Transverse colon (tissue), 4 donors: ENCODE data around the gene VWA3B. TPM values are rescaled to one million over a fixed set of nuclear protein-coding genes. Genes with fewer than 3 reads are reported as not detected.

Experiments used
- DNase-seq: peaks from one replicate; pipeline ENCODE4 v3.0.0-alpha.2; 2019
- H3K27ac ChIP-seq, 4 donors: fragments of 200-600 bp; sonication (generic); 2 replicates each; pipeline ENCODE4 v1.5.1; 2016 to 2018; ENCODE audit warnings: inconsistent platforms in 4 of 4
- H3K27me3 ChIP-seq: fragments of 200-600 bp; sonication (generic); 2 replicates; pipeline ENCODE4 v1.5.1; 2017; ENCODE audit warnings: inconsistent platforms
- H3K36me3 ChIP-seq, 4 donors: fragments of 200-600 bp; sonication (generic); 2 replicates each; pipeline ENCODE4 v1.5.1; 2017 to 2019; ENCODE audit warnings: inconsistent platforms in 4 of 4
- H3K4me1 ChIP-seq, 4 donors: fragments of 200-600 bp; sonication (generic); 2 replicates each; pipeline ENCODE4 v1.5.1; 2017 to 2020; ENCODE audit warnings: inconsistent platforms in 4 of 4
- H3K4me3 ChIP-seq, 4 donors: fragments of 200-600 bp; sonication (generic); 1 replicate in 1 of 4; 2 replicates in 3 of 4; pipeline versions ENCODE4 v1.5.1 to v1.6.1; 2017 to 2019; ENCODE audit warnings: inconsistent platforms in 4 of 4
- H3K9me3 ChIP-seq, 2 donors: fragments of 200-600 bp; sonication (generic); 2 replicates each; pipeline ENCODE4 v1.5.1; 2017 to 2019; ENCODE audit warnings: inconsistent platforms in 2 of 2
- EP300 ChIP-seq: sonication (generic); formaldehyde crosslinking; IDR thresholded peaks from one replicate; pipeline ENCODE4 v1.6.1; 2017; ENCODE audit warnings: antibody characterized with exemption, low read depth
- POLR2A ChIP-seq: fragments of 450-650 bp; IDR thresholded peaks from one replicate; pipeline ENCODE4 v1.6.1; 2016; ENCODE audit warnings: antibody characterized with exemption, mild to moderate bottlenecking, moderate library complexity
- POLR2AphosphoS5 ChIP-seq, 3 donors: sonication (generic); formaldehyde crosslinking; IDR thresholded peaks; one replicate each; pipeline ENCODE4 v1.6.1; 2016; ENCODE audit warnings: antibody characterized with exemption in 3 of 3
- WGBS, 2 donors: methylation state at CpG; one replicate each; pipeline ENCODE4 v1.1.5; 2018; ENCODE audit warnings: low coverage in 1 of 2; 5-methylcytosine and 5-hydroxymethylcytosine counted together
- in situ Hi-C, 4 donors: fragments of 200-750 bp; cut with MboI; loops; one replicate each; pipeline versions ENCODE4 v1.15.0 to v1.15.1; 2017; ENCODE audit warnings: low sequenced_read_pairs in 3 of 4, low pct_ligation_motif_present in 1 of 4, low pct_unique_long_range_greater_than_20kb in 1 of 4
- intact Hi-C: fragments of 100-400 bp; cut with DNase I; formaldehyde crosslinking; loops from one replicate; pipeline ENCODE4 v1.15.1; 2023; ENCODE audit warnings: low total_unique reads
- total RNA-seq, 4 donors: library from RNA; depleted of rRNA; stranded (reverse); fragments of >200 nt; gene quantifications; one replicate each; pipeline ENCODE4 v1.1.0, GENCODE V29; 2016
- TF ChIP-seq, protein P1 (sequence below), 5 experiments: fragments of 200-600 bp in 3 of 5; fragments of 450-650 bp in 2 of 5; sonication (generic) in 3 of 5; IDR thresholded peaks; 1 replicate in 2 of 5; 2 replicates in 3 of 5; pipeline ENCODE4 v1.5.1; 2016 to 2017; ENCODE audit warnings: antibody characterized with exemption in 5 of 5, inconsistent platforms in 3 of 5, mild to moderate bottlenecking in 2 of 5, moderate library complexity in 1 of 5

VWA3B gene
- total RNA-seq, 4 donors from 2014 or later, result 0.41 to 0.48 TPM; not detected in 2

DNA sequence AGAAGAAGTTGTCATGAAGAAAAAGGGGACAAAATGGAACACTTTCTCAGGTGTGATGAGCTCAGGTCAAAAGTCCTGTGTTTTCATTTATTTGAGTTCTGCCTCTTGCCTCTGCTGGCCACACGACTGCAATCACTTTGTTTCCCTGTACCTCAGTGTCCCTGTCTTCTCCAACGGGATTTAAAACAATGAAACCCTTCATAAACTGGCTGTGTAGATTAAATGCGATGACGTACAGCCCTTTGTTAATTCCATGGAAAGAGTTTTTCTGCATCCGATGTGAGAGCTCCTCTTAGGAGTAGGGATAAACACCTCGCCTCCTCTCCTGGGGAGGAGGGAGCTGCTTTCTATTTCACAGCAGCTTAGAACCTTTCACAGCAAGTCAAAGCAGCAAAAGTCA, 207.7 kb downstream of the VWA3B start:
- Histone ChIP-seq H3K9me3 (no peaks in the 10 kb centered on the region), H3K4me3 (no peak overlapping the region), H3K4me1 (peaks cover 0 to 20% (median 18%) of the 10 kb centered on the region in 4 donors), H3K27me3 (no peaks in the 10 kb centered on the region), H3K36me3 (no peaks in the 10 kb centered on the region), H3K27ac (no peak overlapping the region)
- DNase-seq, result no peak
- WGBS, 2 donors, result 68 to 72% methylated on average over 6 of the region's 6 CpGs
- in situ Hi-C loops, result no loop called here
- intact Hi-C loops, result no loop called here
- TF ChIP-seq EP300 (no peak), POLR2AphosphoS5 (IDR thresholded peaks at IDR 0.05) (no peak), POLR2A (no peak)
- TF ChIP-seq, protein P1, sequence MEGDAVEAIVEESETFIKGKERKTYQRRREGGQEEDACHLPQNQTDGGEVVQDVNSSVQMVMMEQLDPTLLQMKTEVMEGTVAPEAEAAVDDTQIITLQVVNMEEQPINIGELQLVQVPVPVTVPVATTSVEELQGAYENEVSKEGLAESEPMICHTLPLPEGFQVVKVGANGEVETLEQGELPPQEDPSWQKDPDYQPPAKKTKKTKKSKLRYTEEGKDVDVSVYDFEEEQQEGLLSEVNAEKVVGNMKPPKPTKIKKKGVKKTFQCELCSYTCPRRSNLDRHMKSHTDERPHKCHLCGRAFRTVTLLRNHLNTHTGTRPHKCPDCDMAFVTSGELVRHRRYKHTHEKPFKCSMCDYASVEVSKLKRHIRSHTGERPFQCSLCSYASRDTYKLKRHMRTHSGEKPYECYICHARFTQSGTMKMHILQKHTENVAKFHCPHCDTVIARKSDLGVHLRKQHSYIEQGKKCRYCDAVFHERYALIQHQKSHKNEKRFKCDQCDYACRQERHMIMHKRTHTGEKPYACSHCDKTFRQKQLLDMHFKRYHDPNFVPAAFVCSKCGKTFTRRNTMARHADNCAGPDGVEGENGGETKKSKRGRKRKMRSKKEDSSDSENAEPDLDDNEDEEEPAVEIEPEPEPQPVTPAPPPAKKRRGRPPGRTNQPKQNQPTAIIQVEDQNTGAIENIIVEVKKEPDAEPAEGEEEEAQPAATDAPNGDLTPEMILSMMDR (IDR thresholded peaks at IDR 0.05), result no peak

DNA sequence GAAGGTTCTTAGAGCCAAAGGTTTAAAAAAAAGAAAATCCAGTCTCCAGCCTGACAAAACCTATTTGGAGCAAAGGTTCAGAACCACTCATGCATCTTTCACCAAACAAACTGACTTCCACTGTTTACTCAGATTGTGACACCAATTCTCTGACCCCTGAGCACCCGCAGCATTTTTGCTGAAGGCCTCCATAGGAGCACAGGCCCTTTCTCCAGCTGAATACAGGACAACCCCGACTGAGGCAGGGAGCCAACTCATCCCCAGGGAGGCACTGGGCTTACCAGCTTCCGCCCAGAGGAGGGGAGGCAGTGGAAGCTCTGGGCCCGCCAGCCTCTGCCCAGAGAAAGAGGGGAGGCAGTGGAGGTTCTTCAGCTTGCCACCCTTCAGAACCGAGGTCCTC, 208.3 kb downstream of the VWA3B start:
- DNase-seq, result no peak
- peaks cover 4 to 26% (median 22%) of the 10 kb centered on the region in 4 donors for H3K4me1 ChIP-seq
- no peak overlapping the region for H3K4me3 ChIP-seq
- no peaks in the 10 kb centered on the region for H3K36me3 ChIP-seq
- no peaks in the 10 kb centered on the region for H3K27me3 ChIP-seq
- no peaks in the 10 kb centered on the region for H3K9me3 ChIP-seq
- no peak overlapping the region for H3K27ac ChIP-seq
- WGBS, 2 donors, result 84% methylated on average over 5 of the region's 5 CpGs; no CpG with 5 or more reads in 1 of the 2 donors
- TF ChIP-seq, protein P1 (IDR thresholded peaks at IDR 0.05), result no peak
- TF ChIP-seq EP300, result no peak
- TF ChIP-seq POLR2AphosphoS5 (IDR thresholded peaks at IDR 0.05), result no peak
- no peak for TF ChIP-seq POLR2A
- in situ Hi-C loops (no loop called here), intact Hi-C loops (no loop called here)

DNA sequence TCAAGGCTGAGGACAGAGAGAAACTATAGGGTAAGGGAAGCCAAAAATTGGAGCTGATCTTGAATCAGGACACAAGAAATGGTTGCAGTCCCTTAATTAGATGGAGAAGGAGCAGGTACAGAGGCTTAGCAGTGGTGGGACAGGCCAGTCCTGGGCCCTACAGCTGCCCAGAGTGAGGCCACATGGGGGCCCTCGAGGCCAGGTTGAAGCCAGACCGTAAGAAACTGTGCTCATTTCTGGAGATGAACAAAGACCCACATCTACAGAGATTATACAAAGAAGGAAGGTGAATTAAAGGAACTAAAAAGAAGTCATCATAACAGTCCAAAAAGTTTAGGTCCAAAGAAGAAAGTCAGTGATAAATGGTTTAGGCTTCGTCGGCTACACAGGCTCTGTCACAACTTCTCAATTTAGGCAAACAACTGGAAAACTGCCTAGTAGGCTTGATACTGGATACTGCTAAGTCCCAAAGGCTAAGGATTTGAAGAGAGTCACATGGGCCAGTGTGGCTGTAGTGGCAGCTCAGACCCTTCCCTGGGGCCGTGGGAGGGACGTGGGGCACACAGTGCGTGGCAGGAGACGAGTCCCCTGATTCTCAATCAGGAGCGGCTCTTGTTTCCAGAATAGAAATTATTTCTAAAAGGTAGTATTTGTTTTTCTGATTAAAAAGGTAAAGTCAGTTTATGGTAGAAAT, 208.9 kb downstream of the VWA3B start:
- no peaks in the 10 kb centered on the region for H3K27me3 ChIP-seq

DNA sequence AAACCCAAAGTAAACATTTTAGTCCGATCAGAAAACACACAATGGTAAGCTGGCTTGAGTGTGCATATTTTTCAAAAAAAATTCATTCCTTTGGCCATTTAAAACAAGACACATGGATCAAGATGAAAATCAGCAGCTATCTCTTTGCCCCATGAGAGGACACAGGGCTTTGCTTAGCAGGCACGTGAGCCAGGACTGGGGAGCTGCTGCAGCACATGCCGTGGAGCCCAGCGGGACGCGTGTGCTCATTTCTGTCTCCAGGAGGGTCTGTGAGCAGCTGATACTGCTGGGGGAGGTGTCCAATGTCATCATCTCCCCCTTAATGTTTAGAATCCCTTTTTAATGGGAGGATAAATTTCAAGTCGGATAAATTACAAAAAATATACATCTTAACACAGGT, 209.5 kb downstream of the VWA3B start:
- 77 to 82% methylated on average over 6 to 7 of the region's 7 CpGs for whole genome bisulfite sequencing, 2 donors
- in situ Hi-C loops, result no loop called here
- no peak for DNase-seq
- no peak overlapping the region for H3K27ac ChIP-seq
- intact Hi-C loops, result no loop called here
- H3K36me3 ChIP-seq, result no peaks in the 10 kb centered on the region
- peaks cover 4 to 26% (median 24%) of the 10 kb centered on the region in 4 donors for H3K4me1 ChIP-seq
- no peaks in the 10 kb centered on the region for H3K27me3 ChIP-seq
- H3K4me3 ChIP-seq, result no peak overlapping the region
- no peaks in the 10 kb centered on the region for H3K9me3 ChIP-seq
- no peak for TF ChIP-seq POLR2AphosphoS5 (IDR thresholded peaks at IDR 0.05)

More for the DNA sequence above, 208.9 kb downstream of the VWA3B start:
- TF ChIP-seq EP300 (no peak), POLR2A (no peak), POLR2AphosphoS5 (IDR thresholded peaks at IDR 0.05) (no peak)
- TF ChIP-seq, protein P1 (IDR thresholded peaks at IDR 0.05), result no peak
- intact Hi-C loops (no loop called here), in situ Hi-C loops (no loop called here)
- H3K27ac ChIP-seq, result no peak overlapping the region
- no peaks in the 10 kb centered on the region for H3K36me3 ChIP-seq
- H3K9me3 ChIP-seq, result no peaks in the 10 kb centered on the region
- DNase-seq, result no peak
- H3K4me1 ChIP-seq, result peaks cover 4 to 26% (median 24%) of the 10 kb centered on the region in 4 donors
- H3K4me3 ChIP-seq, result no peak overlapping the region
- 70 to 86% methylated on average over 3 to 9 of the region's 9 CpGs for WGBS, 2 donors
